Measurements from ENCODE around the gene TOMM20L. TPM values are rescaled to one million over a fixed set of nuclear protein-coding genes. Genes with fewer than 3 reads are reported as not detected.

Gene TOMM20L
- total RNA-seq, 1 experiment from 2014 or later = not detected

GRCh38 chr14:58362798-58363412 is 32.8 kb upstream of the TOMM20L start:
- in situ Hi-C loops (cut with HindIII; ENCODE audit: low pct_unique_long_range_greater_than_20kb, low sequenced_read_pairs) = no loop called here
- no peak overlapping the region for H3K27ac ChIP-seq (ENCODE audit: low read length)
- H3K4me3 ChIP-seq (ENCODE audit: low read depth in 2 of 2, low read length in 2 of 2) = no peak overlapping the region
- H3K9me3 ChIP-seq (ENCODE audit: control insufficient read depth, insufficient read depth, low read depth, low read length) = no peaks in the 10 kb centered on the region
- ChIA-PET CTCF (no interaction called here), POLR2A (no interaction called here)
- TF ChIP-seq CTCF (IDR thresholded peaks at IDR 0.05) = peak; percentile 45
- TF ChIP-seq REST (IDR thresholded peaks at IDR 0.05; ENCODE audit: insufficient read depth in 1 of 2, low read depth in 2 of 2, low read length in 1 of 2) = no peak
- ATAC-seq (peak; percentile 75; the same call in 1 of the 2 replicates), DNase-seq (ENCODE audit: low read depth, low spot score) (peak; percentile 20)
- H3K4me1 ChIP-seq (ENCODE audit: control insufficient read depth, insufficient read depth, low read length) = no peaks in the 10 kb centered on the region
- no peaks in the 10 kb centered on the region for H3K27me3 ChIP-seq (ENCODE audit: control insufficient read depth, insufficient read depth, low read length)
- no TSS peak for BruUV-seq (replicated peaks)
- intact Hi-C loops (cut with micrococcal nuclease; ENCODE audit: unreplicated experiment) = no loop called here
- H3K36me3 ChIP-seq (ENCODE audit: control insufficient read depth, insufficient read depth, low read length) = peaks cover 20% of the 10 kb centered on the region

GRCh38 chr14:58364316-58364715 is 31.4 kb upstream of the TOMM20L start:
- DNase-seq (ENCODE audit: low read depth, low spot score) (no peak), ATAC-seq (no peak)
- no peak for TF ChIP-seq TCF7L2 (IDR thresholded peaks at IDR 0.05; ENCODE audit: low read depth, low read length)
- TF ChIP-seq REST (IDR thresholded peaks at IDR 0.05; ENCODE audit: insufficient read depth in 1 of 2, low read depth in 2 of 2, low read length in 1 of 2) = no peak
- no peak for TF ChIP-seq CTCF (IDR thresholded peaks at IDR 0.05)
- TF ChIP-seq SIN3A (IDR thresholded peaks at IDR 0.05; ENCODE audit: borderline replicate concordance, insufficient read depth, low read depth, low read length) = no peak
- no peak for TF ChIP-seq POLR2AphosphoS5 (IDR thresholded peaks at IDR 0.05; ENCODE audit: low read depth, low read length)
- no peaks in the 10 kb centered on the region for H3K9me3 ChIP-seq (ENCODE audit: control insufficient read depth, insufficient read depth, low read depth, low read length)
- in situ Hi-C loops (cut with HindIII; ENCODE audit: low pct_unique_long_range_greater_than_20kb, low sequenced_read_pairs) = no loop called here
- intact Hi-C loops (cut with micrococcal nuclease; ENCODE audit: unreplicated experiment) = no loop called here
- POLR2A ChIA-PET = no interaction called here
- no peaks in the 10 kb centered on the region for H3K4me1 ChIP-seq (ENCODE audit: control insufficient read depth, insufficient read depth, low read length)
- BruUV-seq (replicated peaks) = no TSS peak
- no peak overlapping the region for H3K4me3 ChIP-seq (ENCODE audit: low read depth in 2 of 2, low read length in 2 of 2)
- H3K27me3 ChIP-seq (ENCODE audit: control insufficient read depth, insufficient read depth, low read length) = no peaks in the 10 kb centered on the region
- H3K36me3 ChIP-seq (ENCODE audit: control insufficient read depth, insufficient read depth, low read length) = peaks cover 20% of the 10 kb centered on the region
- H3K27ac ChIP-seq (ENCODE audit: low read length) = no peak overlapping the region
- CTCF ChIA-PET = no interaction called here
